DND-41 (cell line): ENCODE results near the gene TSPAN18.
A peak's percentile ranks its signal among the peaks of the same experiment; 100 is the strongest.

ENCODE experiments used
- ATAC-seq: fragments of 200-7000 bp; cut with Tn5 transposase; 3 replicates; pipeline ENCODE4 v1.9.1; 2021; ENCODE audit warnings: low read depth; ENCODE audit not compliant: insufficient read depth
- DNase-seq: peaks from one replicate; pipeline ENCODE4 v3.0.0-alpha.2; 2020
- H2AFZ ChIP-seq: 2 replicates; pipeline ENCODE4 v1.6.0; 2012; ENCODE audit warnings: low read depth, low read length
- H3K27ac ChIP-seq: 2 replicates; pipeline ENCODE4 v1.5.1; 2012; ENCODE audit warnings: low read length, inconsistent platforms
- H3K27me3 ChIP-seq: fragments of 200-600 bp; sonication (generic); 2 replicates; pipeline ENCODE4 v1.6.0; 2012; ENCODE audit warnings: low read length, mild to moderate bottlenecking, inconsistent platforms; ENCODE audit not compliant: insufficient read depth, poor library complexity
- H3K36me3 ChIP-seq: 2 replicates; pipeline ENCODE4 v1.5.1; 2012; ENCODE audit warnings: low read length, inconsistent platforms; ENCODE audit not compliant: insufficient read depth
- H3K4me1 ChIP-seq: 2 replicates; pipeline ENCODE4 v1.5.1; 2012; ENCODE audit warnings: mild to moderate bottlenecking, low read length; ENCODE audit not compliant: insufficient read depth
- H3K4me2 ChIP-seq: 2 replicates; pipeline ENCODE4 v1.6.0; 2012; ENCODE audit warnings: mild to moderate bottlenecking, moderate library complexity, low read length, inconsistent platforms; ENCODE audit not compliant: insufficient read depth
- H3K4me3 ChIP-seq, 2 experiments: fragments of 200-600 bp in 1 of 2; shearing (Covaris generic) in 1 of 2; 2 replicates each; pipeline ENCODE4 v1.5.1; 2012 to 2016; ENCODE audit warnings: inconsistent platforms in 2 of 2, low read length in 2 of 2, mild to moderate bottlenecking in 2 of 2, low read depth in 1 of 2, moderate library complexity in 1 of 2
- H3K79me2 ChIP-seq: 2 replicates; pipeline ENCODE4 v1.6.0; 2012; ENCODE audit warnings: low read length, inconsistent platforms; ENCODE audit not compliant: insufficient read depth
- H3K9ac ChIP-seq: 2 replicates; pipeline ENCODE4 v1.6.0; 2012; ENCODE audit warnings: low read depth, mild to moderate bottlenecking, inconsistent platforms, low read length, moderate library complexity
- H3K9me3 ChIP-seq: 2 replicates; pipeline ENCODE4 v1.5.1; 2012; ENCODE audit warnings: low read length, moderate library complexity, mild to moderate bottlenecking, inconsistent platforms; ENCODE audit not compliant: insufficient read depth, severe bottlenecking
- H4K20me1 ChIP-seq: 2 replicates; pipeline ENCODE4 v1.6.0; 2012; ENCODE audit warnings: low read length; ENCODE audit not compliant: insufficient read depth
- EZH2 ChIP-seq: IDR thresholded peaks from 3 replicates; pipeline ENCODE4 v1.6.1; 2012; ENCODE audit warnings: borderline replicate concordance, low read depth, mild to moderate bottlenecking, moderate library complexity, low read length, inconsistent platforms; ENCODE audit not compliant: severe bottlenecking
- TF ChIP-seq, protein P1 (sequence below): IDR thresholded peaks from 2 replicates; pipeline ENCODE4 v1.5.1; 2012; ENCODE audit warnings: borderline replicate concordance, low read length, moderate library complexity, mild to moderate bottlenecking; ENCODE audit not compliant: poor library complexity, severe bottlenecking; ENCODE audit errors: extremely low read depth

TSPAN18 gene

GRCh38 chr11:44943118-44943517 lies 216.4 kb downstream of the TSPAN18 start:
- Histone ChIP-seq H3K4me3 (no peak overlapping the region), H3K4me1 (no peaks in the 10 kb centered on the region), H3K27ac (no peak overlapping the region), H3K79me2 (no peaks in the 10 kb centered on the region), H3K27me3 (no peaks in the 10 kb centered on the region), H3K9me3 (no peaks in the 10 kb centered on the region), H3K36me3 (no peaks in the 10 kb centered on the region), H3K9ac (no peak overlapping the region), H2AFZ (no peak overlapping the region), H4K20me1 (peaks cover 14% of the 10 kb centered on the region; the same call in 1 of the 2 replicates), H3K4me2 (no peak overlapping the region)
- ATAC-seq (0 out of 3 replicates have a peak, but pooled peaks have one; percentile 13), DNase-seq (no peak)
- TF ChIP-seq, protein P1, sequence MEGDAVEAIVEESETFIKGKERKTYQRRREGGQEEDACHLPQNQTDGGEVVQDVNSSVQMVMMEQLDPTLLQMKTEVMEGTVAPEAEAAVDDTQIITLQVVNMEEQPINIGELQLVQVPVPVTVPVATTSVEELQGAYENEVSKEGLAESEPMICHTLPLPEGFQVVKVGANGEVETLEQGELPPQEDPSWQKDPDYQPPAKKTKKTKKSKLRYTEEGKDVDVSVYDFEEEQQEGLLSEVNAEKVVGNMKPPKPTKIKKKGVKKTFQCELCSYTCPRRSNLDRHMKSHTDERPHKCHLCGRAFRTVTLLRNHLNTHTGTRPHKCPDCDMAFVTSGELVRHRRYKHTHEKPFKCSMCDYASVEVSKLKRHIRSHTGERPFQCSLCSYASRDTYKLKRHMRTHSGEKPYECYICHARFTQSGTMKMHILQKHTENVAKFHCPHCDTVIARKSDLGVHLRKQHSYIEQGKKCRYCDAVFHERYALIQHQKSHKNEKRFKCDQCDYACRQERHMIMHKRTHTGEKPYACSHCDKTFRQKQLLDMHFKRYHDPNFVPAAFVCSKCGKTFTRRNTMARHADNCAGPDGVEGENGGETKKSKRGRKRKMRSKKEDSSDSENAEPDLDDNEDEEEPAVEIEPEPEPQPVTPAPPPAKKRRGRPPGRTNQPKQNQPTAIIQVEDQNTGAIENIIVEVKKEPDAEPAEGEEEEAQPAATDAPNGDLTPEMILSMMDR, result no peak
- TF ChIP-seq EZH2, result no peak

DNA sequence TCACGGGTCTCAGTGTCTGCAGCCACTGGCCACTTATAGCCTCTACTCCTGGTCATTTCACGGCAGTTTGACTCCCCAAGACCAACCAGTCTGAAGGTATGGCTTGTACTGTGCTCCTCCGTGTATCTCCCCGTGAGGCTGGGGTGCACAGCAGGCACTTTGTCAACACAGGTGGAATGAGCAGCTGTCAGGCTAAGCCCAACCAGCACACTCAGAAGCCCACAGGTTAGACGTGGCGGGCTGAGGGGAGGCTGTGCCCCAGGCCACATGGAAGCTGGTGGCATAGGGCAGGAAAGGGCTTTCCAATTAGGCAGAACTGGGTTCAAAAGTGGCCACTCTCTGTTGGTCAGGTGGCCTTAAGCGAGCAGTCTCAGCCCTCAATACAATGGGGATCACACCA lies 216.9 kb downstream of the TSPAN18 start:
- ATAC-seq, result peak; percentile 45; the same call in 2 of the 3 replicates
- H4K20me1 ChIP-seq, result peaks cover 14% of the 10 kb centered on the region; the same call in 1 of the 2 replicates
- no peak overlapping the region for H3K27ac ChIP-seq
- H3K9ac ChIP-seq, result no peak overlapping the region
- no peak overlapping the region for H3K4me3 ChIP-seq
- no peaks in the 10 kb centered on the region for H3K4me1 ChIP-seq
- TF ChIP-seq, protein P1, result no peak
- TF ChIP-seq EZH2, result no peak
- DNase-seq, result no peak
- H3K4me2 ChIP-seq, result no peak overlapping the region
- no peaks in the 10 kb centered on the region for H3K9me3 ChIP-seq
- no peaks in the 10 kb centered on the region for H3K36me3 ChIP-seq
- no peaks in the 10 kb centered on the region for H3K79me2 ChIP-seq
- H3K27me3 ChIP-seq, result no peaks in the 10 kb centered on the region
- H2AFZ ChIP-seq, result no peak overlapping the region

DNA sequence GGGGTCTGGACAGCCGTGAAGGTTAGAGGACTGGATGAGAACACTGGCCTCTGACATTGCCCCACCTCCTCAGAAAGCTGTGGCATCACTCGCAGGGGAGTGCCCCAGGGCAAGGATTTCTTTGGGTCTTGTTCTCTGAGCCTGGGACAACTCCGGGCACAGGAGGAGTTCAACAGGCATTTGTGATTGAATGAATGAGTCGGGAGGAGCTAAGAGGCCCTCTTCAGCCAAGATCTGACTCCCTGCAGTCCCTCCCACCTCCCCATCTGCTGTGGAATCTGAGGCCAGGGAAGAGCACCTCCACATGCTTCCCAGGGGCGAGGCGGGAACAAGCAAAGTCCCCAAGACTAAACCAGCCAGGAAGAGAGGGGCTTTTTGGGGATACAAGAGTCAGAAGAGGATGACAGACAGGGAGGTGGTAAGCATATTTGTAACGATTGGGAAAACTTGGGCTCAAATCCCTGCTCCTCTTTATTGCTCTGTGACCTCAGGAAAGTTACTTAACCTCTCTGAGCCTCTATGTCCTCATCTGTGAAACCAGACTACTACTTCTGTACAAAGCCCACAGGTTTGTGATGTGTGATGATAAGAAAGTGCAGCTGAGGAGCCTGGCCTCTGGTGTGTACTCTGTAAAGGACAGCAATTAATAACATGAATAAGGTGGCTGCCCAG lies 217.6 kb downstream of the TSPAN18 start:
- H4K20me1 ChIP-seq, result peaks cover 14% of the 10 kb centered on the region; the same call in 1 of the 2 replicates
- H3K27ac ChIP-seq, result no peak overlapping the region

More for the DNA sequence above, 217.6 kb downstream of the TSPAN18 start:
- ATAC-seq (no peak), DNase-seq (no peak)
- H3K9me3 ChIP-seq, result no peaks in the 10 kb centered on the region
- H3K9ac ChIP-seq, result no peak overlapping the region
- TF ChIP-seq EZH2, result no peak
- TF ChIP-seq, protein P1, result no peak
- H3K4me2 ChIP-seq, result no peak overlapping the region
- H2AFZ ChIP-seq, result no peak overlapping the region
- no peaks in the 10 kb centered on the region for H3K79me2 ChIP-seq
- no peak overlapping the region for H3K4me3 ChIP-seq
- H3K36me3 ChIP-seq, result no peaks in the 10 kb centered on the region
- no peaks in the 10 kb centered on the region for H3K4me1 ChIP-seq
- H3K27me3 ChIP-seq, result no peaks in the 10 kb centered on the region
